T-helper 1 cell (primary cell): ENCODE data around the gene PRKCZ.
"Not testable (repeated sequence)": the region's sequence is repeated elsewhere in the genome, so short reads cannot be mapped to it uniquely, and the experiment has no call there.

ENCODE experiments used
- DNase-seq, 5 donors: peaks; one replicate each; pipeline ENCODE4 v3.0.0-alpha.2; 2012 to 2020

Gene PRKCZ

GRCh38 chr1:2104621-2105427, 54.6 kb downstream of the PRKCZ start:
- DNase-seq: no peak

- no peak for DNase-seq
These were observed 55.7 kb downstream of the PRKCZ start for GRCh38 chr1:2105781-2106524.

DNA sequence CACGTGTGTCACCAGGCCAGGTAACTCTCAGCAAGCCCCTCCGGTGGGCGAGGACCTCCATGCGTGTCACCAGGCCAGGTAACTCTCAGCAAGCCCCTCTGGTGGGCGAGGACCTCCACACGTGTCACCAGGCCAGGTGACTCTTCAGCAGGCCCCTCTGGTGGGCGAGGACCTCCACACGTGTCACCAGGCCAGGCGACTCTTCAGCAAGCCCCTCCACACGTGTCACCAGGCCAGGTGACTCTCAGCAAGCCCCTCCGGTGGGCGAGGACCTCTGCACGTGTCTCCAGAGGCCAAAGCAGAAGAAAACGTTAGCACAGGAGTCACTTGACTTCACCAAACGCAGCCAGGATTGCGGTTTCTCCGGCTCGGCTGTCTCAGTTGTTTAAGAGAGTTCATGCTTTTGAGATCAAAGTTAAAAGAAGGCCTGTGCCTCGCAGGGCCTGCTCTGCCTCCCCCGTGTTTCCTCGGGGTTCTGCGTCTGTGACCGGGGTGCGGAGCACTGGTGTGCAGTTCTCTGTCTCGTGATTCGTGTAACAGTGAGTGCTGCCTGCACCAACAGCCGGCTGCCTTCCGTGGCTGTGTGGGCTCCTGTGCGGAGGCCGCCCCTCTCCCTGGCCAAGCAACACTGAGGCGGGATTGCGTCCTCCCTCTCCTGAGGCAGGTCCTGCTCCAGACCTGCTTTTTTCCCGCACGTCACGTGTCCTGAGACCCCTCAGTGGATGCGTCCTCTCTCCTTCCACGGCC, 56.6 kb downstream of the PRKCZ start:
- peak in 1 of 5 donors; percentile 7 for DNase-seq

DNA sequence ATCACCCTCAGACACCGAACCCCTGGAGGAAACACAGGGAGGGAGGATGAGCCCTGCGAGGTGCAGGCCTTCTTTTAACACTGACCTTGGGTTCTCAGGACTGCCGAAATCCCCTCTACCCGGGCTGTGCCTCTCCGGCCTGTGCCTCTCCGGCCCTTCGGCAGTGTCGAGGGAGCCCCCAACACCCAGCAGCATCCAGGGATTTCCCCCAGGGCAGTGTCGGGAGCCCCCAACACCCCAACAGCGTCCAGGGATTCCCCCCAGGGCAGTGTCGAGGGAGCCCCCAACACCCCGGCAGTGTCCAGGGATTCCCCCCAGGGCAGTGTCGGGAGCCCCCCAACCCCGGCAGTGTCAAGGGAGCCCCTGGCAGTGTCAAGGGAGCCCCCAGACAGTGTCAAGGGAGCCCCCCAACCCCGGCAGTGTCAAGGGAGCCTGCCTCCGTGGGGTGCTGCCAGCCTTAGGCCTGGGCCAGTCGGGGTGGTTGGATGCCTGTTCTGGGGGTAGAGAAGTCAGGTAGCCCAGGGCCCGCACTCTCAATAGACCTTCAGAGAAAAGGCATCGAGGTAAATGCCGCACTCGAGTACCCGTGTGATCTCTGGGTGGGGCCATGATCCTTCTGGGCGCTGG, 57.5 kb downstream of the PRKCZ start:
- DNase-seq: no peak

DNA sequence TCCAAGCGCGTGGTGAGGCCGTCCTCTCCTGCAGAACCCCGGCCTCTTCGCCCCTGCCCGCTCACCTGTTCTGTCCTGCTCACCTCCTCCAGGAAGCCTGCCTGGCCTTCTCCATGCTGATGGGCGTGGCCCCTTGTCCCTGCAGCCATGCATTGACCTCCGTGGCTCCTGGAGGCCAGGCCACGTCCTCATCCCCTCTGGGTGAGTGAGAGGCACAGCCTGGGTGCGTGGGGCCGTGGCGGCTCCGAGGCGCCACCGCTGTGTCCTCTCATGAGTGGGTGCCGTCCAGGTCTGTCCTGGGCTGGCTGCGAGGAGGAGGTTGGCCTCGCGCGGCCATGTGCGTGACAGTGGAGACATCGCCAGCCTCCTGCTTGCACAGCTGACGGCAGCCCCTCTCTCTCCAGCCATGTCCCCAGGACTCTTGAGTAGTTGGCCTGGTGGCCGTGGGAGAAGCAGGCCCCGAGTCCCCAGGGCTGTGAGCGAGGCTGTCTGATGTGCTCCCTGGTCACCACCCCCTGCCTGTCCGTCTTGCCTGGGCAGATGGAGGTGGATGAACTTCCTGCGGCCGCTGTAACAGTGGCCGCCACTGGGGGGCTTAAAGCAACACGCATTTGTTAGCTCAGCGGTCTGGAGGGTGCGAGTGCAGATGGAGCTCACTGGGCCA, 58.1 kb downstream of the PRKCZ start:
- no peak for DNase-seq

DNA sequence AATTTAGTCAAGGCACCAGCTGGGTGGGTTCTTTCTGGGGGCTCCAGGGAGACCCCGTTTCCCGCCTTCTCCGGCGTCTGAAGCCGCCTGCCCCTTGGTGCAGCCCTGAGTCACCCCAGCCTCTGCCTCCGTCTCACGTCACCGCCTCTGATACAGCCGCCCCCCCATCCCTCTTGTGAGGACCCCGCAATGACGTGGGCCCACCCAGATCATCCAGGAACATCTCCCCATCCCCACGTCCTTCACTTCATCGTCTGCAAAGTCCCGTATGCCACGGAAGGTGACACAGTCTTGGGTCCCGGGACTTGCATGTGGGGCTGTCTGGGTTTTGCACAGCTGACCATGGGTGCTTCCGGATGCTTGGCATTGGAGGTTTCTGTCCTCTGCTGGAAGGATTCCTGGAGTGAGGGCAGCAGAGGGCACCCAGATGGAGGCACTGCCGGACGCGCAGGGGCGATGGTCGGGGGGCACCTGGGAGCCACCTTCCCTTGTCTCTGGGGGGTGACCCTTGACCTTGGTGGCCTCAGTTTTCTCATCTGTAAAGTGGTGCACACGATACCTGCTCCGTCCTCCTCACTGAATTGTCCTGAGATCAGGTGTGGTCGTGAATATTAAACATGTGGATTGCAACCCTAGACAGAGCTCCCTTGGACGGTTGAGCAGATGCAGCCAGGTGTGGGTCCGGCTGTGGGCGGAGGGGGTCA, 58.8 kb downstream of the PRKCZ start:
- no peak for DNase-seq

DNA sequence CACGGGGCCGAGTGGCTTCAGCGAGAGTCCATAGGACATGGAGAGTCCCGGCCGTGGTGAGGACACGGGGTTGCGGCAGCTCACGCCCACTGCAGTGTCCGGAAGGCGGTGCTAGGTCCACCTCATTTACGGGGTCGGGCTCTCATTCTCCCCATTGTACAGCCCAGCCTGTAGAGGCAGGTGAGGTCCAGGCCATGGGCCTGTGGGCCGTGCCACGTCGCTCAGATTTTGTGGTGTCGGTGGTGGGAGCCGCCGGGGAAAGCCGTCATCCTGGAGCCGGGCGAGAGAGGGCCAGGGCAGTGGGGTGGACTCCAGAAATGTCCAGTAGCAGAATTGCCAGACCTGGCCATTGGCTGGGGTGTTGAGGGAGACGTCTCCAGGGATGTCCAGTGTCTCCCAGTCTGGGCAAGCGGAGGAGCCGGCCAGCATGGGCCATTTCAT, 59.4 kb downstream of the PRKCZ start:
- DNase-seq: peak in 1 of 5 donors; percentile 5

DNA sequence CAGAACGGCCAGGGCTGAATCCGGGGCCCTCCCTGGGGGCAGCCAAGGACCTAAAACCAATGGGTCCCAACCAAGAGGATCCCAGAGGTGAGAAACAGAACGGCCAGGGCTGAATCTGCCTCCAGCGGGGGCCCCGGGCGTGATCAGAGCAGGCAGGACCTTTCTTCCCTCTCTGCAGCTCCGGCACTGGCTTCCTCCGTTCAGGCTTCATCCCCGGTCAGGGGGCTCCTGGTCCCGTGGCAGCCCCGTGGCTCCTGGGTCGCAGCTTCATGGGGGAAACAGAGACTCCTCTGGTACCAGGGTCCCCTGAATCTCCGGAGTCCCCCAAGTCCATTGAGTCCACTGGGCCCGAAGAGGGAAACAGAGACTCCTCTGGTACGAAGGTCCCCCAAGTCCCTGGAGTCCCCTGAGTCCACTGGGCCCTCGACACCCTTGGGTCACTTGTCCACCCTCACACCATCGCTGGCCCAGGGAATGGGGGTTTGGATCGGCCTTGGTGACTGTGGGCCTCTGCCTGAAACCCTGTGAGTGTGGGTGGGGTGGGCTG, 60.1 kb downstream of the PRKCZ start:
- DNase-seq: peak in 1 of 5 donors; percentile 2

- DNase-seq: no peak
These were observed 60.8 kb downstream of the PRKCZ start for GRCh38 chr1:2110738-2111673.

DNA sequence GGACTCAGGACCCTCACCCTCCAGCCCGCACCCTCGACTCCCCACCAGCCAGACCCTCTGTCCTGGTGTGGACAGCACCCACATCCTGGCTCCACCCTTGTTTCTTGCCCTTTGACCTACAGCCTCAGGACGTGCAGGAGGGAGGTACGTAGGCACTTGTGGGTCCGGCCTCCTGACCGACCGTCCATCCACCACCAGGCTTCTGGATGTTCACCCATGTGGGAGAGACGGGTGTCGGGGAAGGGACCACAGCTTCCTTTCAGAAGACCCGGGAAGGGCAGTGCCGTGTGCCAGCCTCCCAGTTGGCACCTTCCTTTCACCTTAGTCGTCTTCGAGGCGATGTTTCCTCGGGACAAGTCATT, 61.4 kb downstream of the PRKCZ start:
- no peak for DNase-seq

- no peak for DNase-seq
These were observed 62.1 kb downstream of the PRKCZ start for GRCh38 chr1:2112280-2112701.

DNA sequence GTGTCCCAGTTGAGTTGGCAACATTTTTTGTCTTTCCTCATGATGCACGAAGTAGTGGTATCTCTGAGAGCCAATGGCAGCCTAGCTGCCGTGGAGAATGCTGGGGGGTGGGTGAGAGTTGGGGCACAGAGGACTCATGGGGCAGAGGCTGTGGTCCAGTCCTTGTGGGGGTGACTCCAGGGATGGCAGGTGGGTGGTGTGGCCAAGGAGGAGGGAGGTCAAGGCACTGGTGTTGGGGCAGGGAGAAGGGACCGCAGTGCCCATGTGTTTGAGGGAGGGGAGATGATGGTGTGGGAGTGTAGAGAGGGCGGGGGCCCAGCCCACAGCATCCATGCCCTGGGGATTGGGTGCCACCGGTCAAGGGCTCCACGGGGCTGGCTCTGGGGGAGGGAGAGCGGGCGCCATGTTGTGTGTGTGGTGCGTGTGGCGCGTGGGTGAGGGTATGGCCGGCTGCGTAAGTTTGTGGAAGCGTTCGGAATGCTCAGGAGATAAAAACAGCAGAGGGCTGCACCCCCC, 63.5 kb downstream of the PRKCZ start:
- DNase-seq: no peak

GRCh38 chr1:2114635-2115007, 64.4 kb downstream of the PRKCZ start:
- not testable (repeated sequence) for DNase-seq

DNA sequence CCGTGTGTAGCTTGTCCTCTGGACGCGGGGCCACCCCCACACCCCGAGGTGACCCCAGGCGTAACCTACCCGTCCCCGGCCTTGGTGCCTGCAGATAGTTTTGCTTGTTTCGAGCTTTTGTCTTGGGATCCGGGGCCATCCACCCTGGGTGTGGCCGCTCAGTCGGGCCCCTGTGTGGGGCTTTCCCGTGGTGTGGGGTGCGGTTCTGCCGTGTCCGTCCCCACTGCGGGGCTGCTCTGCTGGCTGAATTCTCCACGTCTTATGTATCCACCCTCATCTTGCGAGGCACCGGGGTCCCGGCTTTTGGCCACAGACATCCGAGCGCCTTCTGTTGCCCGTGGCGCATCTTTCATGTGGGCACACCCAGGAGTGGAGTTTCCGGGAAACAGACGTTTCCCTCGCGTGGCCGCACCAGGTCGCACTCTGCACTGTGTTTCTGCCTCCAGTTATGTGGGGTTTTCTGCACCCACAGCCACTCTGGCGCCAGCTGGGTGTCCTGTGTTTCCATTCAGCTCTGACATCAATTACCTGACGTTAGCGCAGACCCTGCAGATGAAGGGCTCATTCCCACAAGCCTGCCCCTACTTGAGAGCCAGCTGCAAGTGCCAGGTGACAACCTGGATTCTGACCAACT, 64.9 kb downstream of the PRKCZ start:
- DNase-seq: no peak

GRCh38 chr1:2115702-2116341, 65.6 kb downstream of the PRKCZ start:
- no peak for DNase-seq

GRCh38 chr1:2119886-2120285, 69.7 kb downstream of the PRKCZ start:
- no peak for DNase-seq

DNA sequence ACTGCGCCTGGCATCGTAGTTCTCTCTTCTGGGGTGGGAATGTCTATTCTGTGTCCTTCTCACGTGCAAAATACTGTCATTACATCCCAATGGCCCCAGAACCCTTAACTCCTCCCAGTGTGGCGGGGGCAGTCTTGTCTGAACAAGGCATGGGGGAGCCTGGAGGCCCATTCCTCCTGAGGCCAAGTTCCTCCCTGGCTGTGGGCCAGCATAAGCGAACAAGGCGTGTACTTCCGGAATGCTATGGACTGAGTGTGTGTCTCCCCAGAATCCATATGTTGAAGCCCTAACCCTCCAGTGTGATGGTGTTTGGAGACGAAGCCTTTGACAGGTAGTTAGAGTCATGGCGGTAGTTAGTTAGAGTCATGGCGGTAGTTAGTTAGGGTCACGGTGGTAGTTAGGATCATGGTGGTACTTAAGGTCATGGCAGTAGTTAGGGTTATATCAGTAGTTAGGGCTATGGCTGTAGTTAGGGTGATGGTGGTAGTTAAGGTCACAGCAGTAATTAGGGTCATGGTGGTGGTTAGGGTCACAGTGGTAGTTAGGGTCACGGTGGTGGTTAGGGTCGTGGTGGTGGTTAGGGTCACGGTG, 71.0 kb downstream of the PRKCZ start:
- no peak for DNase-seq

DNA sequence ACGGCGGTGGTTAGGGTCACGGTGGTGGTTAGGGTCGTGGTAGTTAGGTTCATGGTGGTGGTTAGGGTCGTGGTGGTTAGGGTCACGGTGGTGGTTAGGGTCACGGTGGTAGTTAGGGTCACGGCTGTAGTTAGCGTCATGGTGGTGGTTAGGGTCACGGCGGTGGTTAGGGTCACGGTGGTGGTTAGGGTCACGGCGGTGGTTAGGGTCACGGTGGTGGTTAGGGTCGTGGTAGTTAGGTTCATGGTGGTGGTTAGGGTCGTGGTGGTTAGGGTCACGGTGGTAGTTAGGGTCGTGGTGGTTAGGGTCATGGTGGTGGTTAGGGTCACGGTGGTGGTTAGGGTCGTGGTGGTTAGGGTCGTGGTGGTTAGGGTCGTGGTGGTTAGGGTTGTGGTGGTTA, 71.6 kb downstream of the PRKCZ start:
- not testable (repeated sequence) for DNase-seq
